GM03348 (cell line): Measurements from ENCODE around the gene KCNIP2.

Experiments used
- DNase-seq: peaks from one replicate; pipeline ENCODE4 v3.0.0; 2012; ENCODE audit warnings: low spot score

The KCNIP2 gene

GRCh38 chr10:101851411-101852116, 8.0 kb upstream of the KCNIP2 start:
- peak; percentile 29 for DNase-seq

- DNase-seq, result no peak
Measured at GRCh38 chr10:101850749-101851148, 7.1 kb upstream of the KCNIP2 start.

DNA sequence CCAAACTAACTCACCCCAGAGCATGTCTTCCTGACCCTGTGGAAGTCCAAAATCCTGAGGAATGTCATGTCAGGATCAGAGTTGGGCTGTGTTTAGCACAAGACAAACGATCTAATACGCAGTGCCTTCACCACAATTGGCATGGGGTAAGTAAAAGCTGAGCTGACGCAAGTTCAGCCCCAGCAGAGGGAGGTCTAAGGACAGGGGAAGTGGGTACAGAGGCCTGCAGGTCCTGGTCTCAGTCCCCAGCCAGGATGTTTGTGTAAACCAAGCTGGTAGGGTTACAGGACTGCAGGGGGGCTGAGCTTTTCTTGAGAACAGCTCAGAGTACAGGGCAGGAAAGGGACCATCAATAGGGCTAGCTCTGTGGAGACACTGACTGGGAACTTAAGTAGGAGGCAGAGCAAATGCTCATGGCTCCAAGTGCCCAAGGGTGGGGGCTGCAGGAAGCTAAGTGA, 5.3 kb upstream of the KCNIP2 start:
- DNase-seq, result no peak

- no peak for DNase-seq
Measured at GRCh38 chr10:101848408-101848807, 4.8 kb upstream of the KCNIP2 start.

GRCh38 chr10:101845893-101846292, 2.3 kb upstream of the KCNIP2 start:
- DNase-seq, result no peak

DNA sequence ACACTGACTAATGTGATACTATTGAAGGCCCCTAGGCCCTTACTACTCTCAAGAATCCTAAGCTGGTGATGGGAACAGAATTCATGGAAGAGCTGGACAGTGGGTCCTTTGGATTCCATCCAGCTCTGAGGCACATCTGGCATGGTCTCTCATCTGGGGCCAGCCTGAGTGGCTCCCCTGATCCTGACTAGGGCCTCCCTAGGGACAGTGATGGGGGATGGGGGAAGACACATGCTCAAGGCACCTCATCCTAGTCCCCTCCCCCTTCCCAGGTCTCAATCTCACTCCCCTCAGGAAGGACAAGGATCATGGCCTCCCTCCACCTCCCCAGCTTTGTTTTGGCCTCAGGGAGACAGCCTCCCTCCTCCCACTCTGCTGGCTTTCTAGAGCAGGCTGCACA, 1.8 kb downstream of the KCNIP2 start:
- DNase-seq, result no peak

GRCh38 chr10:101840741-101841453, 2.7 kb downstream of the KCNIP2 start:
- DNase-seq, result peak; percentile 90

DNA sequence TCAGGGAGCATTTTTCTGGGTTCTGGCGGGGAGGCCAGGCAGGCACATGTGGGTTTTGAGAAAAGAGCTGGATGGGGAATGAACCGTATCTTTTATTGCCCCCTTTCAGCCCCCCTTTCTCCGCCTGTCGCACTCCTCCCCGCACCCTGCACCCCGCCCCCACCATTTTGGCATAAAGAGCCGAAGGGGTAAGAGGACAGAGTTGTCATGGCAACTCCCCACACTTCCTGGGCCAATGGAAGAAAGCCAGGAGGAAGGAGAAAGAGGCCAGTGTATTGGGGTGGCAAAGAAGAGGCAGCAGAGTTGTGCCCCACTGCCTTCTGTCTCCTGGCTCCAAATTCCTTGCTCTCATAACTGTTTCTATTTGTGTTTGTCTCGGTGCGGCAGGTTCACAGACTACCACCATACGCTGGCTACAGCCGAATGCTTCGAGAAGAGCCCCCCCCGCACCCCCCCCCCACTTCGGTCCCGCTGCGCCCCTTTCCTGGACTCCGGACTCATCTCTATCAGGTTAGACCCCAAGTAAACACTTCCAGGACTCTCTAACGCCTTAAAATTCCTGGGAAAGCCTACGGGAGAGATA, 3.4 kb downstream of the KCNIP2 start:
- peak; percentile 26 for DNase-seq

GRCh38 chr10:101839416-101840063, 4.1 kb downstream of the KCNIP2 start:
- peak; percentile 91 for DNase-seq

- DNase-seq, result no peak
Measured at GRCh38 chr10:101839002-101839401, 4.6 kb downstream of the KCNIP2 start.

- DNase-seq, result no peak
Measured at GRCh38 chr10:101838416-101838970, 5.1 kb downstream of the KCNIP2 start.

- DNase-seq, result no peak
Measured at GRCh38 chr10:101837748-101838147, 5.9 kb downstream of the KCNIP2 start.

GRCh38 chr10:101835362-101835761, 8.2 kb downstream of the KCNIP2 start:
- DNase-seq, result no peak

DNA sequence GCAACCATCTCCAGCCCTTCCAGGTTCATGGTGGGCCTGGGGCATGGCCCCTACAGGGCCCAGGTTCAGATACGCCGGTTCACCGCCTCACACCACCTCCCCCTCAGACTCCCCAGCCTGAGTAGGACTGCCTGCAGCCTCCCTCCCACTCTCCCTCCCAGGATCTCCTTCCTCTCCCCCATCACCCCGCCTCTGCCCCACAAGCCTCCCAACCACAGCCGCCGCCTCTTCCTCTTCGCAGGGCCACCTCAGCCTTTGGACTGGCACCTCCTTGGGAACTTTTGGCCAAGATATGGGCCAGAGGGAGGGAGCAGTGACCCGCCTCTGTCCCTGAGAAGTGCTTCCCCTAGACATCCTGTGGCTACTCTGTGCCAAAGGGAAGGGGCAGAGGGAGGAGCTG, 9.3 kb downstream of the KCNIP2 start:
- DNase-seq, result no peak

- DNase-seq, result no peak
Measured at GRCh38 chr10:101833466-101833865, 10.1 kb downstream of the KCNIP2 start.

GRCh38 chr10:101832325-101832771, 11.3 kb downstream of the KCNIP2 start:
- no peak for DNase-seq

- no peak for DNase-seq
Measured at GRCh38 chr10:101831169-101831811, 12.3 kb downstream of the KCNIP2 start.

GRCh38 chr10:101830322-101831168, 13.1 kb downstream of the KCNIP2 start:
- peak; percentile 95 for DNase-seq

DNA sequence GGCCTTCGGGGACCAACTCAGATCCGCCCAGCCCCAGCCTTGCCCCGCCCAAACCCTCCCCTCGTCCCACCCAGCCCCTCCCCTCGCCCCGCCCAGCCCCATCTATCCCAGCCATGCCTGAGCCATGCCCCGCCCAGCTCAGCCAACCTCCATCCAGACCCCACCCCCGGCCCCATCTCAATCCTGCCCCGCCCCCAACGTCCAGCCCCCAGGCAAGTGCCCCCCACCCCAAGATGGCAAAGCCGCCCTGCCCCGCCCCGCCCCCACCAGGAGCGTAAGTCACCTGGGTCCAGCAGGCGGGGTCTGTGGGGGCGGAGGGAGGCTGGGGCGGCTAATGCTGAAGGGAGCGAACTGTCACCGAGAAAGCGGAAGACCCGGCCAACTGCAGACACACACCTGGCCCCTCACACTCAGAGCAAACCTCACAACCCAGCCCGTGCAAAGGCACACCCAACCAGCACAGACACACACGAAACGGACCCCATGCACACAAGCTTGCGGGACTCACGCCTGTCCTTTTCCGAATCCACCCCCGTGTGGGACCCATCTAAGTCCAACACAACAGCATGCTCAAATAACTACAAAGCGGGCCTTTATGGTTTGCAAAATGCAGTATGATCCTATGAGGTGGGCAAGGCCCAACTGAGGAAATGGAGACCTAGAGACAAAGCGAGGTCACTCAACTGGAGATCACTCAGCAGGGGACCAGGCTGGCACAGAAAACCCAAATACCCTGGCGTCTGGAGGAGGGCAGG, 13.9 kb downstream of the KCNIP2 start:
- peak; percentile 50 for DNase-seq
